Activated CD8-positive, alpha-beta T cell treated with anti-CD3 and anti-CD28 coated beads, Interleukin-2, amount 10 ng/mL, durations not matched to agents 7 days and 5 days (primary cell): ENCODE measurements around the gene MCM6. TPM values are rescaled to one million over a fixed set of nuclear protein-coding genes. Genes with fewer than 3 reads are reported as not detected.

ENCODE experiments used
- ATAC-seq: fragments of 150-1000 bp; cut with Tn5 transposase; one replicate; pipeline ENCODE4 v1.10.0; 2021; ENCODE audit warnings: moderate library complexity
- CTCF ChIA-PET: fragments of 350-600 bp; sonication (Branson Sonifier 250); formaldehyde crosslinking; loops from one replicate; lab custom pipeline; 2021; ENCODE audit warnings: antibody characterized with exemption; lab: Charles Lee
- POLR2A ChIA-PET: fragments of 350-600 bp; sonication (Branson Sonifier 250); formaldehyde crosslinking; loops from one replicate; lab custom pipeline; 2021; ENCODE audit warnings: antibody characterized with exemption; lab: Charles Lee
- DNase-seq: peaks from one replicate; pipeline ENCODE4 v3.0.0-alpha.2; 2020
- H3K27ac Mint-ChIP-seq: one replicate; pipeline ENCODE4 v1.8.0; 2021; ENCODE audit warnings: mild to moderate bottlenecking, mixed read lengths
- H3K27me3 Mint-ChIP-seq: one replicate; pipeline ENCODE4 v1.8.0; 2021; ENCODE audit warnings: low read depth, mixed read lengths
- H3K36me3 Mint-ChIP-seq: one replicate; pipeline ENCODE4 v1.8.0; 2021; ENCODE audit warnings: low read depth, mixed read lengths
- H3K4me1 Mint-ChIP-seq: one replicate; pipeline ENCODE4 v1.8.0; 2021; ENCODE audit warnings: low read depth, mixed read lengths
- H3K4me3 Mint-ChIP-seq: one replicate; pipeline ENCODE4 v1.8.0; 2021; ENCODE audit warnings: mild to moderate bottlenecking, mixed read lengths
- H3K9me3 Mint-ChIP-seq: one replicate; pipeline ENCODE4 v1.8.0; 2022; ENCODE audit warnings: mixed read lengths; ENCODE audit not compliant: insufficient read depth
- total RNA-seq, 2 experiments: library from RNA; stranded (reverse); gene quantifications; one replicate each; pipeline ENCODE4 v1.2.3, GENCODE V29; 2021

Gene MCM6
- 100 to 1,000 TPM; 144 to 145 TPM for total RNA-seq

- Mint-ChIP-seq H3K4me1 (peaks cover 47% of the 10 kb centered on the region), H3K4me3 (peak within 1 kb of the TSS; percentile 80), H3K27me3 (no peaks in the 10 kb centered on the region), H3K9me3 (no peaks in the 10 kb centered on the region), H3K36me3 (peaks cover 43% of the 10 kb centered on the region), H3K27ac (peak within 1 kb of the TSS; percentile 97)
- CTCF ChIA-PET: interaction anchor here (0.6 to 1.8 kb wide), 7 partner anchors 8 to 508 kb away, joined by 3 to 16 read pairs (median 3); no protein-coding TSS in a partner anchor
- POLR2A ChIA-PET: interaction anchor here (0.5 to 2.2 kb wide), 16 partner anchors 9 to 510 kb away, joined by 3 to 14 read pairs (median 4); no protein-coding TSS in a partner anchor
- peak; percentile 100 for DNase-seq
- ATAC-seq: peak; percentile 94
Measured at GRCh38 chr2:135876066-135876711, at the start of gene MCM6. MCM6 (minus strand) TSS chr2:135876443; CDS start chr2:135876365, 78 bp downstream.

- H3K4me1 Mint-ChIP-seq: peaks cover 6% of the 10 kb centered on the region
- peaks cover 43% of the 10 kb centered on the region for H3K36me3 Mint-ChIP-seq
- no peaks in the 10 kb centered on the region for H3K9me3 Mint-ChIP-seq
- POLR2A ChIA-PET: no interaction called here
- DNase-seq: no peak
- no peaks in the 10 kb centered on the region for H3K27me3 Mint-ChIP-seq
- ATAC-seq: no peak
- no peak overlapping the region for H3K27ac Mint-ChIP-seq
- no peak overlapping the region for H3K4me3 Mint-ChIP-seq
- CTCF ChIA-PET: interaction anchor here (1.2 to 2.2 kb wide), 3 partner anchors 12 to 459 kb away, joined by 3 to 10 read pairs (median 3); no protein-coding TSS in a partner anchor
Measured at GRCh38 chr2:135925571-135925970, 49.3 kb upstream of the MCM6 start.

- no peaks in the 10 kb centered on the region for H3K9me3 Mint-ChIP-seq
Measured at GRCh38 chr2:135916207-135916606, 40.0 kb upstream of the MCM6 start.

GRCh38 chr2:135914485-135914884 is 38.2 kb upstream of the MCM6 start:
- no peaks in the 10 kb centered on the region for H3K27me3 Mint-ChIP-seq
- CTCF ChIA-PET: interaction anchor here (0.6 to 7.4 kb wide), 48 partner anchors 8 to 925 kb away, joined by 3 to 338 read pairs (median 4); partner anchors contain the start of genes DARS1 and MCM6
- no peak for DNase-seq
- POLR2A ChIA-PET: interaction anchor here (0.8 to 1.2 kb wide), 3 partner anchors 216 to 470 kb away, joined by 4 to 5 read pairs (median 5); no protein-coding TSS in a partner anchor
- no peak for ATAC-seq
- peaks cover 14% of the 10 kb centered on the region for H3K4me1 Mint-ChIP-seq
- no peak overlapping the region for H3K4me3 Mint-ChIP-seq
- no peak overlapping the region for H3K27ac Mint-ChIP-seq
- H3K9me3 Mint-ChIP-seq: no peaks in the 10 kb centered on the region
- H3K36me3 Mint-ChIP-seq: peaks cover 42% of the 10 kb centered on the region

More at GRCh38 chr2:135916207-135916606, 40.0 kb upstream of the MCM6 start:
- no peak overlapping the region for H3K4me3 Mint-ChIP-seq
- ChIA-PET CTCF (interaction anchor here (0.7 to 7.4 kb wide), 3 partner anchors 220 to 508 kb away, joined by 3 to 338 read pairs (median 3); no protein-coding TSS in a partner anchor), POLR2A (interaction anchor here (0.7 to 0.9 kb wide), 2 partner anchors 41 to 134 kb away, joined by 3 read pairs; no protein-coding TSS in a partner anchor)
- H3K27ac Mint-ChIP-seq: no peak overlapping the region
- H3K27me3 Mint-ChIP-seq: no peaks in the 10 kb centered on the region
- H3K4me1 Mint-ChIP-seq: peaks cover 14% of the 10 kb centered on the region
- no peak for ATAC-seq
- DNase-seq: peak; percentile 35
- peaks cover 37% of the 10 kb centered on the region for H3K36me3 Mint-ChIP-seq

GRCh38 chr2:135913727-135914365 is 37.6 kb upstream of the MCM6 start:
- ATAC-seq (no peak), DNase-seq (peak; percentile 75)
- peaks cover 42% of the 10 kb centered on the region for H3K36me3 Mint-ChIP-seq
- H3K4me1 Mint-ChIP-seq: peaks cover 14% of the 10 kb centered on the region
- no peak overlapping the region for H3K4me3 Mint-ChIP-seq
- CTCF ChIA-PET: interaction anchor here (0.6 to 7.4 kb wide), 73 partner anchors 8 to 980 kb away, joined by 3 to 338 read pairs (median 4); partner anchors contain the start of genes DARS1 and MCM6
- H3K27me3 Mint-ChIP-seq: no peaks in the 10 kb centered on the region
- H3K9me3 Mint-ChIP-seq: no peaks in the 10 kb centered on the region
- POLR2A ChIA-PET: interaction anchor here (0.8 to 1.2 kb wide), 3 partner anchors 216 to 471 kb away, joined by 4 to 5 read pairs (median 5); no protein-coding TSS in a partner anchor
- H3K27ac Mint-ChIP-seq: no peak overlapping the region

- no peaks in the 10 kb centered on the region for H3K27me3 Mint-ChIP-seq
- H3K9me3 Mint-ChIP-seq: no peaks in the 10 kb centered on the region
- peaks cover 57% of the 10 kb centered on the region for H3K36me3 Mint-ChIP-seq
- H3K27ac Mint-ChIP-seq: no peak overlapping the region
- ChIA-PET POLR2A (no interaction called here), CTCF (interaction anchor here (1.1 to 1.6 kb wide), 3 partner anchors 44 to 474 kb away, joined by 3 to 15 read pairs (median 4); no protein-coding TSS in a partner anchor)
- DNase-seq: no peak
- H3K4me1 Mint-ChIP-seq: peaks cover 3% of the 10 kb centered on the region
- H3K4me3 Mint-ChIP-seq: no peak overlapping the region
- no peak for ATAC-seq
Measured at GRCh38 chr2:135909976-135910375, 33.7 kb upstream of the MCM6 start.

GRCh38 chr2:135905679-135906078 is 29.4 kb upstream of the MCM6 start:
- no peak overlapping the region for H3K27ac Mint-ChIP-seq
- H3K4me3 Mint-ChIP-seq: no peak overlapping the region
- H3K36me3 Mint-ChIP-seq: peaks cover 54% of the 10 kb centered on the region
- no peaks in the 10 kb centered on the region for H3K27me3 Mint-ChIP-seq
- POLR2A ChIA-PET: no interaction called here
- no peaks in the 10 kb centered on the region for H3K9me3 Mint-ChIP-seq
- ATAC-seq (no peak), DNase-seq (no peak)
- CTCF ChIA-PET: interaction anchor here (1.2 kb wide), 1 partner anchor 479 kb away, joined by 3 read pairs; no protein-coding TSS in a partner anchor
- H3K4me1 Mint-ChIP-seq: no peaks in the 10 kb centered on the region

GRCh38 chr2:135904341-135904989 is 28.2 kb upstream of the MCM6 start:
- H3K27ac Mint-ChIP-seq: no peak overlapping the region
- ChIA-PET POLR2A (interaction anchor here (0.7 to 1.4 kb wide), 2 partner anchors 29 to 295 kb away, joined by 3 to 7 read pairs; no protein-coding TSS in a partner anchor), CTCF (interaction anchor here (0.8 to 1.5 kb wide), 4 partner anchors 9 to 480 kb away, joined by 3 to 7 read pairs (median 4); no protein-coding TSS in a partner anchor)
- peaks cover 53% of the 10 kb centered on the region for H3K36me3 Mint-ChIP-seq
- no peak for ATAC-seq
- H3K27me3 Mint-ChIP-seq: no peaks in the 10 kb centered on the region
- DNase-seq: no peak
- H3K4me3 Mint-ChIP-seq: no peak overlapping the region
- H3K9me3 Mint-ChIP-seq: no peaks in the 10 kb centered on the region
- H3K4me1 Mint-ChIP-seq: no peaks in the 10 kb centered on the region

- H3K36me3 Mint-ChIP-seq: peaks cover 52% of the 10 kb centered on the region
- no peaks in the 10 kb centered on the region for H3K9me3 Mint-ChIP-seq
- H3K4me3 Mint-ChIP-seq: no peak overlapping the region
Measured at GRCh38 chr2:135903650-135904049, 27.4 kb upstream of the MCM6 start.

GRCh38 chr2:135899567-135899966 is 23.3 kb upstream of the MCM6 start:
- CTCF ChIA-PET: no interaction called here

More at GRCh38 chr2:135903650-135904049, 27.4 kb upstream of the MCM6 start:
- H3K4me1 Mint-ChIP-seq: no peaks in the 10 kb centered on the region
- no peaks in the 10 kb centered on the region for H3K27me3 Mint-ChIP-seq
- ChIA-PET CTCF (interaction anchor here (1.0 to 1.5 kb wide), 3 partner anchors 10 to 481 kb away, joined by 3 to 7 read pairs (median 5); no protein-coding TSS in a partner anchor), POLR2A (interaction anchor here (1.4 kb wide), 1 partner anchor 28 kb away, joined by 7 read pairs; no protein-coding TSS in a partner anchor)
- DNase-seq: no peak
- H3K27ac Mint-ChIP-seq: no peak overlapping the region
- ATAC-seq: no peak

More at GRCh38 chr2:135899567-135899966, 23.3 kb upstream of the MCM6 start:
- no peak overlapping the region for H3K4me3 Mint-ChIP-seq
- H3K27me3 Mint-ChIP-seq: no peaks in the 10 kb centered on the region
- no peaks in the 10 kb centered on the region for H3K4me1 Mint-ChIP-seq
- no peak for ATAC-seq
- POLR2A ChIA-PET: no interaction called here
- peaks cover 36% of the 10 kb centered on the region for H3K36me3 Mint-ChIP-seq
- no peak for DNase-seq
- no peaks in the 10 kb centered on the region for H3K9me3 Mint-ChIP-seq
- no peak overlapping the region for H3K27ac Mint-ChIP-seq
